Medulla oblongata (tissue), 1 donor: Measurements from ENCODE around the gene FOXA1.

Source experiments
- DNase-seq: peaks from one replicate; pipeline ENCODE4 v3.0.0-alpha.2; 2015; ENCODE audit errors: extremely low spot score

The FOXA1 gene

GRCh38 chr14:37594971-37595808 lies at the start of gene FOXA1, which contains the start of gene TTC6:
FOXA1 (minus strand) TSS chr14:37595249; CDS start chr14:37594972, 277 bp downstream.
TTC6 (plus strand) TSS chr14:37595629; CDS start chr14:37622065, 26,436 bp downstream.
- no peak for DNase-seq

GRCh38 chr14:37643701-37644100 lies 48.7 kb upstream of the FOXA1 start:
- no peak for DNase-seq

GRCh38 chr14:37642125-37642524 lies 47.1 kb upstream of the FOXA1 start:
- no peak for DNase-seq

- no peak for DNase-seq
Observed at GRCh38 chr14:37641117-37641516, 46.1 kb upstream of the FOXA1 start.

- DNase-seq = no peak
Observed at GRCh38 chr14:37638599-37638998, 43.5 kb upstream of the FOXA1 start.

GRCh38 chr14:37637341-37637740 lies 42.3 kb upstream of the FOXA1 start:
- DNase-seq = no peak

GRCh38 chr14:37625597-37626595 lies 30.8 kb upstream of the FOXA1 start:
- no peak for DNase-seq

GRCh38 chr14:37623971-37624370 lies 28.9 kb upstream of the FOXA1 start:
- no peak for DNase-seq

- DNase-seq = no peak
Observed at GRCh38 chr14:37623426-37623951, 28.4 kb upstream of the FOXA1 start.

- no peak for DNase-seq
Observed at GRCh38 chr14:37622231-37622923, 27.3 kb upstream of the FOXA1 start.

- no peak for DNase-seq
Observed at GRCh38 chr14:37620856-37621255, 25.8 kb upstream of the FOXA1 start.

GRCh38 chr14:37618498-37619028 lies 23.5 kb upstream of the FOXA1 start:
- DNase-seq = no peak

GRCh38 chr14:37617864-37618365 lies 22.9 kb upstream of the FOXA1 start:
- no peak for DNase-seq

- no peak for DNase-seq
Observed at GRCh38 chr14:37616853-37617252, 21.8 kb upstream of the FOXA1 start.

- no peak for DNase-seq
Observed at GRCh38 chr14:37615582-37616289, 20.7 kb upstream of the FOXA1 start.

GRCh38 chr14:37610945-37611523 lies 16.0 kb upstream of the FOXA1 start:
- DNase-seq = no peak

GRCh38 chr14:37608649-37609048 lies 13.6 kb upstream of the FOXA1 start:
- DNase-seq = no peak

GRCh38 chr14:37606678-37607077 lies 11.6 kb upstream of the FOXA1 start:
- no peak for DNase-seq

GRCh38 chr14:37603688-37604251 lies 8.7 kb upstream of the FOXA1 start:
- DNase-seq = no peak
